GM18502 (cell line): ENCODE data around the gene GPR153.
"Not testable (repeated sequence)": the region's sequence is repeated elsewhere in the genome, so short reads cannot be mapped to it uniquely, and the experiment has no call there.

Experiments
- ATAC-seq: cut with Tn5 transposase; IDR thresholded peaks from one replicate; pipeline ENCODE4 v1.9.1; 2021; ENCODE audit warnings: mild to moderate bottlenecking; ENCODE audit not compliant: unreplicated experiment, poor library complexity

GPR153 gene

DNA sequence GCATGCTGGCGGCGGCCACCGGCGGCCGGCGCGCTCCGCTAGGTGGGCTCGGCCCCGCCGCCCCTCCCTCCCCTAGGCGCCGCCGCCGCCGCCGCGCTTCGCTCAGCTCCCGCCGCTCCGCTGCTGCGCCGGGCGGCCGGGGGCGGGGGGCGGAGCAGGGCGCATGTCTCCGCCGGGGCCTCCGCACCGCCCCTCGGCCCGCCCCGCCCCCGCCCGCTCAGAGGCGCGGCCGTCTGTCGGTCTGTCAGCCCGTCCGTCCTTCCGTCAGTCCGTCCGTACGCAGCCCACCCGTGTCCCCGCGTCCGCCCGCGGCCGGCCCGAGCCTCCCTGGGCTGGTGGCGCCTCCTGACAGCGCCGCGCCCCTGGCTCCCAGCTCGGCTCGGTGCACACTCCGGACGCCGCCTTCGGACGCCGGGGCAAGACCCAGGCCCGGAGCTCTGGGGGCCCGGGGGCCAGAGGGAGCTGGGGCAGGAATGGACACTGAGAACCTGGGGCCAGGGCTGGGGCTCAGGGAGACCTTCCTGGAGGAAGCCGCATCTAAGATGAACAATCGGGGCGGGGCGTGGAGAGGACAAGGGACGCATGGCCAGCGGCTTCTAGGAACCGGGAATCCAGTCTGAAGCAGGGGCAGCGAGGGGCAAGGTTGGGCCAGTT is at the start of gene GPR153:
TSS of gene GPR153 (minus strand) at position 138 of the 654 bp plus-strand sequence. CDS start 6,193 bp downstream, outside the sequence.
- no peak for ATAC-seq

DNA sequence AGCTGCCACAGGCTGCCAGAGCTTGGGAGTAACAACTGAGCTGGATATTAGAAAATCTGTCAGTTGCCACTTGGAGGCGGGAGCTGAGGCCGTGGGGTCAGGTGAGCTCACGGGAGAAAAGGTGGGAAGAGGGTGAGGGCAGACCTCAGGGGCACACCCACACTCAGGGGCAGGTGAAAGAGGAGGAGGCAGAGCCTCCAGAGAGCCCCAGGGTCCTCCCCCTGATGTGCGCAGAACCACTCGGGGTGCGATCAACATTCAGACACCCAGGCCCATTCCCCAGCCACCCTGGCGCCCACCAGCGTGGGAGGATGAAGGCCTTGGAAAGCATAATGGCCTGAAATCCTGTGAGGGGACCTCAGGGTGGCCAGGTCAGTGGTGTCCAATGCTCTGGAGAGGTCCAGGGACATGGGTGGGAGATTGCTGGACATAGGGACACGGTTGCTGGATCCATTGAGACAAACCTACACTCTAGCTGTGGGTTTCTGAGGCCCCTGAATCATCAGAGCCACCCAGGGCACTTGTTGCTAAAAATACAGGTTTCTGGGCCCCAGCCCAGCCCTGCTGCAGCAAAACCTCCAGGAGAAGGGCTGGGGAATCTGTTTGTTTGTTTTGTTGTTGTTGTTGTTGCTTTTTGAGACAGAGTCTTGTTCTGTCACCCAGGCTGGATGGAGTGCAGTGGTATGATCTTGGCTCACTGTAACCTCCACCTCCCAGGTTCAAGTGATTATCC is 49.4 kb upstream of the GPR153 start:
- ATAC-seq, result no peak

DNA sequence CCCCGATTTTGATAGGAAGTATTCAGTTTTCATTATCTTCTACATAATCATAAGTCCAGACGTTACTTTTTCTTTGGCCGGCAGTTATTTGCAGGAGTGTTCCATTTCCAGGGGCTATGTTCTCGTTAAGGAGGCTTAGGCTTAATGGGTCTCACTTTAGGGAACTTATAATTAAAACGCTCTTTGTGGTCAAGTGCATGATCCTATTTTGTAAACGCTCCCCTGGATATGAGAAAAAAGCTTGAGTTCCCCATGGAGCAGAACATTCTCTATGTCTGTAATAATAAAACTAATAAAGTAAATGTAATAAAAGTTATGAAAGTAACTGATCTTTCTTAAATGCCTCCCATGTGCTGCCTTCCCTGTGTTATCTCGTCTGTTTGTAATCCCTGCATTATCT is 48.7 kb upstream of the GPR153 start:
- ATAC-seq, result no peak

DNA sequence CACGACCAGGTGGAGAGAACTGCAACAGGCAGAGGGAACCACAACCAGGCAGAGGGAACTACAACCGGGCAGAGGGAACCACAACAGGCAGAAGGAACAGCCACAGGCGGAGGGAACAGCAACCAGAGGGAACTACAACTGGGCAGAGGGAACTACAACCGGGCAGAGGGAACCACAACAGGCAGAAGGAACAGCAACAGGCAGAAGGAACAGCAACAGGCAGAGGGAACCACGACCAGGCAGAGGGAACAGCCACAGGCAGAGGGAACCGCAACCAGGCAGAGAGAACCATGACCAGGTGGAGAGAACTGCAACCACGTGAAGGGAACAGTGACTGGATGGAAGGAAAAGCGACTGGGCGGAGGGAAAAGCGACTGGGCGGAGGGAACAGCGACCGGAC is 47.6 kb upstream of the GPR153 start:
- ATAC-seq, result no peak

DNA sequence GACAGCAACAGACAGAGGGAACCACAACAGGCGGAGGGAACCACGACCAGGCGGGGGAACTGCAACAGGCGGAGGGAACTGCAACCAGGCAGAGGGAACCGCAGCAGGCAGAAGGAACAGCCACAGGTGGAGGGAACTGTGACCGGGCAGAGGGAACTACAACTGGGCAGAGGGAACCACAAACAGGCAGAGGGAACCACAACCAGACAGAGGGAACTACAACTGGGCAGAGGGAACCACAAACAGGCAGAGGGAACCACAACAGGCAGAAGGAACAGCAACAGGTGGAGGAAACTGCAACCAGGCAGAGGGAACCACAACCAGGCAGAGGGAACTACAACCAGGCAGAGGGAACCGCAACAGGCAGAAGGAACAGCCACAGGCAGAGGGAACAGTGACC is 46.8 kb upstream of the GPR153 start:
- ATAC-seq, result not testable (repeated sequence)

DNA sequence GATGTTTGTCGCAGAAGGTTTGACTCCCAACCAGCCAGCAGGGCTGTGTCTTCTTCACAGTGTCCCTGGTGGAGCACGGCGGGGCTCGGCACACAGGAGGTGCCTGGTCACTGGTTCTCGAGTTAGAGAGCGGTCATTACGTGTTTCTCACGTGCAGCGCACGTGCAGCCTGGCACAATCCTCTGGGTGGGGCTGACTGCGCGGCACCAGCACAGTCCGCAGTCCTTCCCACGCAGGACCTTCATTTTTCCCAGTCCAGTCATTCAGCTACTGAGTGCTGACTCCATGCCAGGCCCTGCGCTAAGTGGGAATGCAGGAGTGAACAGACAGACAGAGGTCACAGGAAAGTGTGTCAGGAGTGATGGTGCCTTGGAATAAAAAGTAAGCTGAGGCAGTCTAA is 46.2 kb upstream of the GPR153 start:
- ATAC-seq, result no peak

DNA sequence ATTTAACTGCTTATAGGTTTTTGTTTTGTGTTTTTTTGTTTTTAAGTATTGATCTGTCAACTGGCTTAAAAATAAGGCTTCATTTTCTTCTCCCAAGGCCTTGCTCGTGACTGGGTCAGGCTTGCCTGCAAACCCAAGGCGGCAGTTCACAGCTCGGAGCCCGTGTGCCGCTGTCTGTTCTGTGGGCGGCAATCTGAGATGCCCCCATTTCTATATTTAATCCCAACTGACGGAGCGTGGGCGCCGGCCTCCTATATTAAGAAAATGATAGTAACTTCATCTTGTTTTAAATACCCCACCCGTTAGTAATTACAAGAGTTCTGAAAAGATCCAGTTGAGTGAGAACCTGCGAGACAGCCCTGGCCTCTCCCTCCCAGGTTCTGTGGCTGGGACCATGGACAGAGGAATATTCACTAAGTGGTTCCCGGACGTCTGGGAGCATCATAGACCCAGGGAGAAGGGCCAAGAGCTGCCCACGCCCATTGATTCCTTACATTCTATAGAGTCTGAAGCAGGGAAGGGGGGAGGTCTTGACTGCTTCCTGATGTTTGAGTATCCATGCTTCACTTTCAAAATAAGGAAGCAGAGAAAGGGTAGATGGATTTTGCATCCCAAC is 42.6 kb upstream of the GPR153 start:
- no peak for ATAC-seq

DNA sequence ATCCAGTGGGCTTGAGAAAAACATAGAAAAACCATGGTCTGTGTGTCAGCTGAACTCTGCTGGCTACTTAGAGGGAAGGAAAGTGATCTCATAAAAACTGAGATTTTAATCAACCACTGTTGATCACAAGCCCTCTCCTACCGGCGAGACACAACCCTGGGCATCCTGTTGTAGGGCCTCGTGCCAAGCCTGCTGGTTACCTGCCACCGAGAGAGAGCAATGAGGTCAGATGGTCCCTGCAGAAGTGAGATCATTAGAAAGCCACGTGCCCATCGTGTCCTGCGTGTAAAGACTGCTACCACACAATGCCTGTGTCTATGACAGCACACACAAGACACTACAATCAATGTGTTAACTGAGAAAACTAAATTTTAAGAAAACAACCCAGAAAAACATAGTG is 41.7 kb upstream of the GPR153 start:
- ATAC-seq, result no peak

DNA sequence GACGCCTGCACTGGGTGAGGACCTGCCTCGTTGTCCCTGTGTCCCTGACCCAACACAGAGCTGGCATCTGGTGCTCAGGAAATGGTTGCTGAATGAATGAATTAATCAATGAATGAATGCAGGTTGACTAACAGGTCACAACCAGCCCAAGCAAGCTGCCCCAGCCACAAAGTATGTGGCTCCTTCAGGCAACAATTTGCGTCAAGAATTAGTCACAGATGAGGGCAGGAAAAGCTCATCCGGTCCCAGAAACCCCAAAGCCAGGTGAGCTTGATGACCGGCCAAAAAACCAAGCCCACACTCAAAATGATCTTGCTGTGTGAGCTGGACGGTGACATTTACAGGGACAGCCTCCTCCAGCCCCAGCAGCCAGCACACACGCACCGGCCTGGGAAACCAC is 40.6 kb upstream of the GPR153 start:
- no peak for ATAC-seq

DNA sequence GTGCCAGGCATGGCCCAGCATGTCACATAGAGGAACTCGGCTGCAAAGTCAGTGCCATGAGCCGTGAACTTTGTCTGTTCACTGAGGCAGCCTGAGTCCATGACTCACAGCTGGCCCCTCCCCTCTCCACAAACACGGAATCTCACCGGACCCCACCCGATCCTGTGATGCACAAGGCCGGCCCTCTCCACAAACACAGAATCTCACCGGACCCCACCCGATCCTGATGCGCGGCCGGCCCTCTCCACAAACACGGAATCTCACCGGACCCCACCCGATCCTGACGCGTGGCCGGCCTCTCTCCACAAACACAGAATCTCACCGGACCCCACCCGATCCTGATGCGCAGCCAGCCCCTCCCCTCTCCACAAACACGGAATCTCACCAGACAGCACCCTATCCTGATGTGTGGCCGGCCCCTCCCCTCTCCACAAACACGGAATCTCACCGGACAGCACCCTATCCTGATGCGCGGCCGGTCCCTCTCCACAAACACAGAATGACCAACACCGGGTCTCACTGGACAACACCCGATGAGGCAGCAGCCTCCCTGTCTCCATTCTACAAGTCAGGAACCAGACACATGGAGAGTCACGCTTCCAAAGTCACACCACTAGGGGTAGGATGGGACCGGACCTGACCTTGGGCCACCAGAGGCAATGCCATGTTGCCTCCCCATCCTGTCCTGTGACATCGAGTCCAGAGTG is 39.6 kb upstream of the GPR153 start:
- no peak for ATAC-seq

DNA sequence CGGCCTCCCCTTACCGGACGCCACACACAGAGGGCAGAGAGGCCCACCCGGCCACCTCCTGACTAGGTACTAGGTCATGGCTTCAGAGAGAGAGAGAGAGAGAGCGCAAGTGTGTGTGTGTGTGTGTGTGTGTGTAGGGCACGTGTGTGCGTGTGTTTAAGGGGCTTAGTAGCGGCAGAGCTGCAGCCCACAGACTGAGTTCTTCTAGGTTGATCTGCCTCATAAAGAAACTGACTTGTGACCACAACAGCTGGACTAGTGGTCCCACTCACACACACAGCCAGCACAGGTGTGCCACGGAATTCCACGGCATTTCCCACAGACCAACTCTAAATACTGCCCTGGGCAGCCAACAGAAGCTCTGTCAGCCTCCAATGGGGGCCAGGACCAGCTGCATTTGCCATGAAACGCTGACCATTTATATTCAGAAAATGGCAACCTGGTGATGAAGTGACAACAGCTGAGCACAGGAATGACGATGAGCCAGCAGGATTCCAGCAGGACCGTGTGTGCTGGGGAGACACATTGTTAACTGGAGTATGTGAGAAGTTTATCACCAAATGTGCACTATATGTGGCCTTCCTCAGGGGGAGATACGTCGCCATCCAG is 38.8 kb upstream of the GPR153 start:
- no peak for ATAC-seq

DNA sequence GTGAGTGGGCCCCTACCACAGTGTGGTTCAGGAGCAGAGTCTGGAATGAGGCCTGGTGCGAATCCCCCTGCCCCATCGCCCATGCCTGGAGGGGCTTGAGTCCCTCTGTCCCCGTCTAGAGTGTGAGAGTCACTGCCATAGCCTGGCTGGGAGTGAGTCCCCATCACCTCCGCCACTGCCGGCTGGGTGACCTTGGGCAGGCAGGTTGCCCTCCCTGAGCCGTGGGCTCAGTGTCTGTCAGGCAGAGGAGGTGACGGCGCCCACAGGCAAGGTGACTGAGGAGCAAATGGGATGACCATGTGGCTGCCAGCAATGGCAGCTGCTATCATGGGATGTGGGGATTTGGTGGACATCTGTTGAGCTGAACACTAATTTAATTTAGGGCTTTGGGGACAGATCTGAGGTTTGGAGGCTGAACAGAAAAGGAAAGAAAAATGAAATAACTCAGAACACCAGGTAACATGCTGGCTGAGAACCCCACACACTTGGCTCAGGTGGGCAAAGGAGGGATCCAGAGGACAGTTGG is 38.1 kb upstream of the GPR153 start:
- ATAC-seq, result no peak

DNA sequence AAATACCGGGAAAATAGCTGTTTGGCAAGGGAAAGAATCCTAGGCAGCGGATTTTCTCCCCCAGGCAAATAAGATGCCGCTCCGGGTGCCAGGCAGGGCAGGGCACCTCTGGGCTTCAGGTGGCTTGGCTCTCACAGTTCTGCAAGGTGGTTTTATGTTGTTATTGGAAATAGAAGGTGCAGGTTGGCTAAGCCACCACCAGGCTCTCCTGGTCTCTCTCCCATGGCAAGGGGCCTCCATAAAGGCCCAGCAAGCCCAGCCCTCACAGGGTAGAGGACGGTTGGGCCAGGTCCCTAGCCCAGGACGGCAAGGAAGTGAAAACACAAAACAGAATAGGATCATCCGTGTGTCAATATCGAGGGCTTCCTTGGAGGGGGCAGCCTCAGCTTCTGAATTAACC is 37.6 kb upstream of the GPR153 start:
- no peak for ATAC-seq

DNA sequence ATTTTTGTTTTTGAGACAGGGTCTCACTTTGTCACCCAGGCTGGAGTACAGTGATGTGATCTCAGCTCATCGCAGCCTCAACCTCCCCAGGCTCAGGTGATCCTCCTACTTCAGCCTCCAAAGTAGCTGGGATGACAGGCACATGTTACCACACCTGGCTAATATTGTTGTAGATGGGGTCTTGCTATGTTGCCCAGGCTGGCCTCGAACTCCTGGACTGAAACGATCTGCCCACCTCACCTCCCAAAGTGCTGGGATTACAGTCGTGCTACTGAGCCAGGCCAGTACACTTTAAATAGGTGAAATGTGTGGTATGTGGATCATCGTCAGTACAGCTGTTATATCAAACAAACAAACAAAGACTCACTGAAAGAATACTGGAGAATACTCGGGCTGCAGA is 35.0 kb upstream of the GPR153 start:
- ATAC-seq, result no peak

DNA sequence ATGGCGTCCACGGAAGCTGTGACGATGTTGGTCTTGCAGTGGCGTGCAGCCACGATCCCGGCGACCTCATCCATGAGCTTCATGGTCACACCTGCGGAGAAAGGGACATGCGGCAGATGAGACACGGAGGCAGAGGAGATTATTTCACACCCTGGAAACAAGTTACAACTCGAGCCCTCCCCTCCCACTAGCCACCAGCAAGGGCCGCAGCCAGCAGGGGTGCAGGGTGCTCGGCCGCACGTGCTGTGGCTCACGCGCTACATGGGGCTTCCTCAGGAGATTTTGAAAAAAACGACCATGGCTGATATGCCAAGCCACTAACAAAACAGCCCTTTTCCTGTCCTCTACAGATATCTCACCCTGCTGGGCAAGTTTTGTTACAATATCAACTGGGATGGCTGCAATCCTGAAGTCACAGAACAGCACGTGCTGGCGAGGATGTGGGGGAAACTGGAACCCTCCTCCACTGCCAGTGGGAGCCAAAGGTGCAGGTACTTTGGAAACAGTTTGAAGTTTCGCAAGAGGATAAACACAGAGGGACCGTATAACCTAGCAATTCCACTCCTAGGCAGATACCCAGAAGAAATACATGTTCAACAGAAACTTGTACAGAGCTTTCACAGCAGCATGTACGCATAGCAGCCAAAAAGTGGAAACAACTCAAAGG is 34.1 kb upstream of the GPR153 start:
- ATAC-seq, result no peak

DNA sequence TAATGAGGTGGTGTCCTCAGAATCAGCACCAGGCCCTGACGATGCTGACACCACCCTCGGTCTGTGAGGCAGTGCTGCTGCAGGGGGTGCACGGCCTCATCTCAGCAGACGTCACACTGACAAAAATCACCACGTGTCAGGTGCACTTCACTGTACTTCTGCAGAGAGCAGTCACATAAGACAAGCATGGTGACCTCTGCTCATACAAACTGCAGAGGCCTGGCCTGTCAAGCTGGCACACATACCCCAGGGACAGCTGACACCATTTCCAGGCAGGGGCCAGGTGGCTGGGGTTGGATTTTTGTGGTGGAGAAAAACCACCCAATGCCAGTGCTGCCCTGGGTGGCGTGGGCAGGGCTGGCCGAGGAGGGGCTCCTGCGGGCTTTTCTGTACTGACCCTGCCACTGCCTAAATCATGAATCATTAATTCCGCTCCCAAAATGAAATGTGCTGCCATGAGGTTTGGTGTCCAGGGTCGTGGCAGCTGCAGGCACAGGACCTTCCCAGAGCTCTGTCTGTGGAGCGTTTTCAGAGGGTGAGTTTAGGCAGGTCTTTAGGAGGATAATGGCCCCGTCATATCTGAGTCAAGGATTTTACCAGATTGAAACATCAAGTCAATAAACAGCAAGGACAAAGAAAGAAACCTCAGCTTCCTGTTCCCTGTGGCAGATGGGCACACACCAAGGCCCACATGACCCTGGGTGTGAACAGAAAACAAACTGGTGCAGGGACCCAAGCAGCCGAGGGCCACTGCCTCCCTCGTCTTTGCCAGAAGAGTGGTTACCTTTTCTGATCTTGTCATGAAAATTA is 33.4 kb upstream of the GPR153 start:
- no peak for ATAC-seq

DNA sequence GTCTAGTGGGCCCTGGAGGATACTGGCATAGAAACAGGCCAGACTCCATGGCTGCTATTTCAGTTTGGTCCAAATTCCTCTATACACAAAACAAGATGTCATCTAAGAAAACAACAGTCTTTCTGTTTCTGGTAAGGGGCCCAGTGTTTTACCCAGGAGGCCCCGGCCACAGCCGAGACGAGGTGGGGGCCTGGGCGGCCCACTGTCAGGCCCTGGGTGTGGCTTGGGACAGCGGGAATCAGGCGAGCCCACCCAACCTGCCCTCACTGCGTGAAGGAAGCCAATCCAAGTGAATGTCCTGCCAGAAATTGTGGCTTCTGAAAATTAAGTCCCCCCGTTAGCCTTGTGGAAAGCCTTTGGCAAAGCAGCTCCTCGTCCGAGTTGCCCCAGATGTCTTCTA is 31.2 kb upstream of the GPR153 start:
- ATAC-seq, result no peak

DNA sequence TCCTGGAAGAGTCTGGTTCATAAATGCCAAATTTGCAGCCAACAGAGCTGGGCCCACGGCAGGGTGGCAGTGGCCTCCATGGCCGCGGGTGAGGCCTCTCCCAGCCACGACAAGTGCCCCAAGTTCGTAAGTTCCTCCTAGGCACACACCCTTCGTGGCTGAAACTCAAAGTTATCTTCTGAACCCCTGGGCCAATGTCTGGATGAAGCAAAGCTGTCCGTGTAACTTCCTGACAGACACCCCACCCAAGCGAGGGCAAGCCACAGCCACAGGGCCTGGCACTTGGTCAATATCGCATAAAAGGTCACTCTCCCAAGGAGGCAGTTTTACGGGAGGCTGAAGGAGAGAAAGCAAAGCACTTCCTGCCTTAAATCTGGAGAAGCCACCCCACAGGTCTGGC is 27.8 kb upstream of the GPR153 start:
- ATAC-seq, result no peak

DNA sequence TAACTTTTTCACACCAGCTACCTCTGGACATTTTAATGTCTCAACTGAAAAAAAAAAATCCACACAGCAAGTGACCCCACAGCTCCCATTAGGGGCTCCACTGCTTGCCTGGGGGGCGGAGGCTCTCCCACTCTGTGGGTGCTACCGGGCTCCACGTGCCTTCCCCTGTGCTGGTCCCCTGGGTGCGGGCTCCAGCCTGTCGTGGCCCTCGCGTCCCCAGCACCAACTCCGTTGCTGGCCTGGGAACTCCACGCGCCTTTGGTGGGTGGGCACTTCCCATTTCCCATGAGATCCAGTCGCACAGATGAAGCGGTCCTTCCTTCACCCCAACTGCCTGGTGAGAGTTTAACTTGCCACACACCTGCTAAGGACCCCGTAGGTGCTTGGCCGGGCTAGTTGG is 27.1 kb upstream of the GPR153 start:
- no peak for ATAC-seq
